Left ventricle myocardium inferior (tissue), 1 donor: ENCODE results near the gene NECAB2. TPM values are rescaled to one million over a fixed set of nuclear protein-coding genes. Genes with fewer than 3 reads are reported as not detected.
"Not testable (repeated sequence)": the region's sequence is repeated elsewhere in the genome, so short reads cannot be mapped to it uniquely, and the experiment has no call there.

ENCODE experiments used
- DNase-seq: peaks from one replicate; pipeline ENCODE4 v3.0.0-alpha.2; 2020
- H3K27ac ChIP-seq: fragments of 200-600 bp; replicated peaks from 2 replicates; pipeline ENCODE4 v1.8.0; 2021
- H3K27me3 ChIP-seq: fragments of 200-600 bp; 2 replicates; pipeline ENCODE4 v1.8.0; 2021; ENCODE audit warnings: low read depth
- H3K36me3 ChIP-seq: fragments of 200-600 bp; 2 replicates; pipeline ENCODE4 v1.8.0; 2021
- H3K4me1 ChIP-seq: fragments of 200-600 bp; 2 replicates; pipeline ENCODE4 v1.8.0; 2021
- H3K4me3 ChIP-seq: fragments of 200-600 bp; 2 replicates; pipeline ENCODE4 v1.8.0; 2021; ENCODE audit warnings: mild to moderate bottlenecking, moderate library complexity
- H3K9me3 ChIP-seq: fragments of 200-600 bp; replicated peaks from 2 replicates; pipeline ENCODE4 v1.8.0; 2021
- CTCF ChIP-seq: fragments of 200-600 bp; IDR thresholded peaks from 2 replicates; pipeline ENCODE4 v1.8.0; 2021; ENCODE audit warnings: antibody characterized with exemption, mild to moderate bottlenecking, borderline replicate concordance
- intact Hi-C: fragments of 100-400 bp; cut with micrococcal nuclease; formaldehyde crosslinking; loops from one replicate; pipeline ENCODE4 v1.11.0; 2022
- total RNA-seq: library from RNA; stranded (reverse); fragmentation: NEBNext Ultra II Directional; extraction: Animal tissue kit (Norgen Biotek cat#: 25700); gene quantifications from one replicate; pipeline ENCODE4 v1.2.1, GENCODE V29; 2021
- donor health status: DM: no; HTN: yes; CAD: no; lungs with severe emphysema.

The NECAB2 gene
- total RNA-seq, 1 donor from 2014 or later: 0.69 TPM

- Histone ChIP-seq H3K4me3 (no peak overlapping the region), H3K4me1 (peaks cover 9% of the 10 kb centered on the region), H3K27me3 (no peaks in the 10 kb centered on the region), H3K27ac (no peak overlapping the region), H3K36me3 (no peaks in the 10 kb centered on the region), H3K9me3 (no peaks in the 10 kb centered on the region)
- DNase-seq: no peak
- intact Hi-C loops: no loop called here
- no peak for TF ChIP-seq CTCF
Measured at GRCh38 chr16:83937267-83937666, 30.8 kb upstream of the NECAB2 start.

- no peak for DNase-seq
Measured at GRCh38 chr16:83937922-83938885, 29.8 kb upstream of the NECAB2 start.

GRCh38 chr16:83939266-83939855 lies 28.7 kb upstream of the NECAB2 start:
- TF ChIP-seq CTCF: no peak
- Histone ChIP-seq H3K4me3 (no peak overlapping the region), H3K36me3 (no peaks in the 10 kb centered on the region), H3K27me3 (no peaks in the 10 kb centered on the region), H3K27ac (peak overlapping the region; percentile 62), H3K9me3 (no peaks in the 10 kb centered on the region), H3K4me1 (peaks cover 19% of the 10 kb centered on the region)
- DNase-seq: no peak
- intact Hi-C loops: no loop called here

More at GRCh38 chr16:83937922-83938885, 29.8 kb upstream of the NECAB2 start:
- H3K27me3 ChIP-seq: no peaks in the 10 kb centered on the region
- no peak overlapping the region for H3K4me3 ChIP-seq
- H3K27ac ChIP-seq: no peak overlapping the region
- H3K9me3 ChIP-seq: no peaks in the 10 kb centered on the region
- peaks cover 14% of the 10 kb centered on the region for H3K4me1 ChIP-seq
- no peaks in the 10 kb centered on the region for H3K36me3 ChIP-seq
- no peak for TF ChIP-seq CTCF
- intact Hi-C loops: no loop called here

- no peak for DNase-seq
- Histone ChIP-seq H3K4me1 (peaks cover 19% of the 10 kb centered on the region), H3K36me3 (no peaks in the 10 kb centered on the region), H3K4me3 (no peak overlapping the region), H3K9me3 (no peaks in the 10 kb centered on the region), H3K27ac (no peak overlapping the region), H3K27me3 (no peaks in the 10 kb centered on the region)
- intact Hi-C loops: no loop called here
- TF ChIP-seq CTCF: no peak
Measured at GRCh38 chr16:83940119-83940518, 27.9 kb upstream of the NECAB2 start.

GRCh38 chr16:83940630-83941378 lies 27.2 kb upstream of the NECAB2 start:
- TF ChIP-seq CTCF: no peak
- peaks cover 19% of the 10 kb centered on the region for H3K4me1 ChIP-seq
- no peak overlapping the region for H3K27ac ChIP-seq
- H3K4me3 ChIP-seq: no peak overlapping the region
- H3K27me3 ChIP-seq: no peaks in the 10 kb centered on the region
- no peaks in the 10 kb centered on the region for H3K36me3 ChIP-seq
- H3K9me3 ChIP-seq: no peaks in the 10 kb centered on the region
- intact Hi-C loops: no loop called here
- DNase-seq: no peak

- intact Hi-C loops, H3K27ac ChIP-seq, H3K4me3 ChIP-seq, H3K36me3 ChIP-seq, H3K27me3 ChIP-seq, H3K9me3 ChIP-seq, DNase-seq: not testable (repeated sequence)
- peaks cover 19% of the 10 kb centered on the region for H3K4me1 ChIP-seq
Measured at GRCh38 chr16:83941546-83941945, 26.5 kb upstream of the NECAB2 start.
